Measurements from ENCODE around the gene HIGD1A. TPM values are rescaled to one million over a fixed set of nuclear protein-coding genes. Genes with fewer than 3 reads are reported as not detected.

HIGD1A gene
- total and polyA plus RNA-seq, 9 of the 15 experiments (the other 6 are each of a cell fraction or from before 2014, with no cell fraction given), result 165 to 1,185 (median 333) TPM

DNA sequence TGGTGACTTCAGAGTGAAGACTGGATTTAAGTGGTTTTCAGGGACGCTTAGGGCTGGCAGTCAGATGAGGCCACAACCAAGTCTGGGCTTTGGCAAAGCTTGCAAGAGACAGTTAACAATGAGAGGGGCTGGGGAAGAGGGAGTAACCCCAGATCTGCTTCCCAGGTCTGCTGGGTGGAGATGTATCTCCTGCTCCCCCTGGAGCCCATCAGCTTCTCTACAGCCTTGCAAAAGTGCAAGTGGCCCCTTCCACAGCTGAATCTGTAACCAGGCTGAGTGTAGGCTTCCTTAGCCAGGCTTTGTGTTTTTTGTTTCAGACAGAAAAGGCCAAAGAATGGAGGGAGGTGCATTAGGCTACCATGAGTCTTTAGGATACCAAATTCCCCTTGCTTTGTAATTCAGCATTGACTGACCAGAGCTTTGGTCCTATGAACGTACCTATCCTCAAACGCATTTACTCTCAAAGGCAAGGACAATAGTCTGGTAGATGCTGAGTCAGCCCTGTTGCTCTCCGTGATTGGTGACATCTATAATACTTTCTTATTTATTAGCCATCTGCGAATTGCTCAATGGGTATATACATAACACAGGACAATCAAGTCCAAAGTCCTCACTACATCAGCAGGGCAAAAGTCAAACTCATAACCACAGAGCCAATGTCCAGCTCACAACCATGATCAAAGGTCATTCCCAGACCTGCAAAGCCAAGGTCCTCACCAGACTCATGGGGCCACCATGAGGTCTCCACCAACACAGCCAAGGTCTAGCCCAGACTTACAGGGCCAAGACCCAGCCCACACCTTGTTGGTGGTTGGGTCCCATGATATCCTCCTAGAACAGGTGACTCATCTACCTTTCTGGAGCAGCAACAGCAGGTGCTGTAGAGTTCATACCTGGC is 48.4 kb downstream of the HIGD1A start:
- 11% methylated on average over 5 of the region's 5 CpGs for WGBS (ENCODE audit: insufficient coverage, low coverage, missing lambda C conversion rate)
- POLR2A ChIA-PET, result no interaction called here
- ATAC-seq (peak; percentile 97), DNase-seq (ENCODE audit: extremely low read depth in 1 of 4, low spot score in 3 of 4) (peak; percentile 42 to 71 (median 52)), FAIRE-seq (peak; percentile 87)
- Histone ChIP-seq H4K20me1 (replicated peaks; ENCODE audit: control insufficient read depth, insufficient read depth, low read length) (0 out of 2 replicates have a peak, but pooled peaks cover 3% of the 10 kb centered on the region), H3K4me3 (no peak overlapping the region), H3K4me1 (replicated peaks in 1 of 2; ENCODE audit: control insufficient read depth in 2 of 2, insufficient read depth in 2 of 2, low read length in 2 of 2) (no peaks in the 10 kb centered on the region), H3K9ac (ENCODE audit: insufficient read depth in 1 of 2, low read depth in 2 of 2, low read length in 2 of 2) (no peak overlapping the region), H3K9me1 (ENCODE audit: control insufficient read depth, insufficient read depth, low read length) (no peaks in the 10 kb centered on the region), H3K27me3 (ENCODE audit: control insufficient read depth in 2 of 2, insufficient read depth in 2 of 2, low read length in 2 of 2) (peaks cover 15 to 45% of the 10 kb centered on the region in 2 experiments), H3K36me3 (ENCODE audit: control insufficient read depth, insufficient read depth, low read length) (no peaks in the 10 kb centered on the region), H2AFZ (ENCODE audit: low read depth, low read length) (no peak overlapping the region), H3K79me2 (ENCODE audit: control insufficient read depth, insufficient read depth, low read length) (no peaks in the 10 kb centered on the region), H3K9me3 (replicated peaks; ENCODE audit: control insufficient read depth, insufficient read depth, low read depth, low read length) (no peaks in the 10 kb centered on the region), H3K4me2 (ENCODE audit: insufficient read depth, low read length) (no peak overlapping the region), H3K27ac (ENCODE audit: extremely low read depth, low read depth, low read length) (no peak overlapping the region)
- CTCF ChIA-PET (ENCODE audit: low intra/inter-chr PET ratio), result interaction anchor here (0.6 to 1.4 kb wide), 4 partner anchors 9 to 311 kb away, joined by 3 read pairs; no protein-coding TSS in a partner anchor
- intact Hi-C loops (cut with micrococcal nuclease) (loop anchor here (1.0 to 10.0 kb wide), 2 partner anchors 95 to 521 kb away; no protein-coding TSS in a partner anchor), in situ Hi-C loops (cut with MboI) (no loop called here)
- BruUV-seq (replicated peaks), result no TSS peak
- TF ChIP-seq, protein P1, sequence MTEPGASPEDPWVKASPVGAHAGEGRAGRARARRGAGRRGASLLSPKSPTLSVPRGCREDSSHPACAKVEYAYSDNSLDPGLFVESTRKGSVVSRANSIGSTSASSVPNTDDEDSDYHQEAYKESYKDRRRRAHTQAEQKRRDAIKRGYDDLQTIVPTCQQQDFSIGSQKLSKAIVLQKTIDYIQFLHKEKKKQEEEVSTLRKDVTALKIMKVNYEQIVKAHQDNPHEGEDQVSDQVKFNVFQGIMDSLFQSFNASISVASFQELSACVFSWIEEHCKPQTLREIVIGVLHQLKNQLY (CRISPR knock-in tag; conservative IDR thresholded peaks at IDR 0.05), result no peak
- TF ChIP-seq RAD21 (CRISPR knock-in tag; conservative IDR thresholded peaks at IDR 0.05 in 1 of 2, IDR thresholded peaks at IDR 0.05 in 1 of 2), result peak; percentile 54 to 68
- TF ChIP-seq, protein P2, sequence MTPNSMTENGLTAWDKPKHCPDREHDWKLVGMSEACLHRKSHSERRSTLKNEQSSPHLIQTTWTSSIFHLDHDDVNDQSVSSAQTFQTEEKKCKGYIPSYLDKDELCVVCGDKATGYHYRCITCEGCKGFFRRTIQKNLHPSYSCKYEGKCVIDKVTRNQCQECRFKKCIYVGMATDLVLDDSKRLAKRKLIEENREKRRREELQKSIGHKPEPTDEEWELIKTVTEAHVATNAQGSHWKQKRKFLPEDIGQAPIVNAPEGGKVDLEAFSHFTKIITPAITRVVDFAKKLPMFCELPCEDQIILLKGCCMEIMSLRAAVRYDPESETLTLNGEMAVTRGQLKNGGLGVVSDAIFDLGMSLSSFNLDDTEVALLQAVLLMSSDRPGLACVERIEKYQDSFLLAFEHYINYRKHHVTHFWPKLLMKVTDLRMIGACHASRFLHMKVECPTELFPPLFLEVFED (CRISPR knock-in tag; conservative IDR thresholded peaks at IDR 0.05), result no peak
- TF ChIP-seq, protein P3, sequence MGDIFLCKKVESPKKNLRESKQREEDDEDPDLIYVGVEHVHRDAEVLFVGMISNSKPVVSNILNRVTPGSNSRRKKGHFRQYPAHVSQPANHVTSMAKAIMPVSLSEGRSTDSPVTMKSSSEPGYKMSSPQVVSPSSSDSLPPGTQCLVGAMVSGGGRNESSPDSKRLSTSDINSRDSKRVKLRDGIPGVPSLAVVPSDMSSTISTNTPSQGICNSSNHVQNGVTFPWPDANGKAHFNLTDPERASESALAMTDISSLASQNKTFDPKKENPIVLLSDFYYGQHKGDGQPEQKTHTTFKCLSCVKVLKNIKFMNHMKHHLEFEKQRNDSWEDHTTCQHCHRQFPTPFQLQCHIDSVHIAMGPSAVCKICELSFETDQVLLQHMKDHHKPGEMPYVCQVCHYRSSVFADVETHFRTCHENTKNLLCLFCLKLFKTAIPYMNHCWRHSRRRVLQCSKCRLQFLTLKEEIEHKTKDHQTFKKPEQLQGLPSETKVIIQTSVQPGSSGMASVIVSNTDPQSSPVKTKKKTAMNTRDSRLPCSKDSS (IDR thresholded peaks at IDR 0.05; ENCODE audit: low read depth, partially characterized antibody), result no peak
- TF ChIP-seq MEF2D (tag; conservative IDR thresholded peaks at IDR 0.05; ENCODE audit: low read depth), result no peak
- TF ChIP-seq, protein P4, sequence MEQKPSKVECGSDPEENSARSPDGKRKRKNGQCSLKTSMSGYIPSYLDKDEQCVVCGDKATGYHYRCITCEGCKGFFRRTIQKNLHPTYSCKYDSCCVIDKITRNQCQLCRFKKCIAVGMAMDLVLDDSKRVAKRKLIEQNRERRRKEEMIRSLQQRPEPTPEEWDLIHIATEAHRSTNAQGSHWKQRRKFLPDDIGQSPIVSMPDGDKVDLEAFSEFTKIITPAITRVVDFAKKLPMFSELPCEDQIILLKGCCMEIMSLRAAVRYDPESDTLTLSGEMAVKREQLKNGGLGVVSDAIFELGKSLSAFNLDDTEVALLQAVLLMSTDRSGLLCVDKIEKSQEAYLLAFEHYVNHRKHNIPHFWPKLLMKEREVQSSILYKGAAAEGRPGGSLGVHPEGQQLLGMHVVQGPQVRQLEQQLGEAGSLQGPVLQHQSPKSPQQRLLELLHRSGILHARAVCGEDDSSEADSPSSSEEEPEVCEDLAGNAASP (IDR thresholded peaks at IDR 0.05), result no peak
- TF ChIP-seq ZFP36 (IDR thresholded peaks at IDR 0.05; ENCODE audit: low read depth, low read length, partially characterized antibody), result no peak
- TF ChIP-seq ZBTB1 (CRISPR knock-in tag; IDR thresholded peaks at IDR 0.05; ENCODE audit: borderline replicate concordance, low read depth), result no peak
- TF ChIP-seq ATF1 (CRISPR knock-in tag; IDR thresholded peaks at IDR 0.05), result no peak
- TF ChIP-seq ATF1 (tag; IDR thresholded peaks at IDR 0.05), result no peak
